Transverse colon (tissue), 4 donors: Measurements from ENCODE around the gene PON1.

ENCODE experiments used
- POLR2A ChIP-seq: fragments of 450-650 bp; IDR thresholded peaks from one replicate; pipeline ENCODE4 v1.6.1; 2016; ENCODE audit warnings: antibody characterized with exemption, mild to moderate bottlenecking, moderate library complexity
- POLR2AphosphoS5 ChIP-seq, 3 donors: sonication (generic); formaldehyde crosslinking; IDR thresholded peaks; one replicate each; pipeline ENCODE4 v1.6.1; 2016; ENCODE audit warnings: antibody characterized with exemption in 3 of 3
- TF ChIP-seq, protein P1 (sequence below), 5 experiments: fragments of 200-600 bp in 3 of 5; fragments of 450-650 bp in 2 of 5; sonication (generic) in 3 of 5; IDR thresholded peaks; 1 replicate in 2 of 5; 2 replicates in 3 of 5; pipeline ENCODE4 v1.5.1; 2016 to 2017; ENCODE audit warnings: antibody characterized with exemption in 5 of 5, inconsistent platforms in 3 of 5, mild to moderate bottlenecking in 2 of 5, moderate library complexity in 1 of 5

DNA sequence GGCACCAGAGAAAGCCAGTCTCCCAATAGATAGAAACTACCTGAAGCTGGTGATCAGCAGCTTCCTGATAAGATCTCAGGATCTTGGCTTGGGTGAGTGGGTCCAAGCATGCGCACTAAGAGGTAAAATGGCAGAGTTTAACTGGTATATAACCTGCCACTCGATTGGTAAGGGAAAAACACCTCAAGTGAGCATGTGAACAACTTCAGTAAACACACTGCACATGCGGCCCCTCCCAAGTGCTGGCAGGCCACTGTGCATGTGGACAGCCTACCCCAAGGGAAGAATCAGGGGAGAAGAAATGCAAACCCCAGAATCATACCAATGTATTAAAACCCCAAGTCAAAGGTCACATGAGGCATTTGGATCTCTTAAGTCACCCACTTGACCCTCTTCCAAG is 17.7 kb upstream of the PON1 start:
- TF ChIP-seq POLR2AphosphoS5 (IDR thresholded peaks at IDR 0.05) (no peak), POLR2A (no peak)
- TF ChIP-seq, protein P1, sequence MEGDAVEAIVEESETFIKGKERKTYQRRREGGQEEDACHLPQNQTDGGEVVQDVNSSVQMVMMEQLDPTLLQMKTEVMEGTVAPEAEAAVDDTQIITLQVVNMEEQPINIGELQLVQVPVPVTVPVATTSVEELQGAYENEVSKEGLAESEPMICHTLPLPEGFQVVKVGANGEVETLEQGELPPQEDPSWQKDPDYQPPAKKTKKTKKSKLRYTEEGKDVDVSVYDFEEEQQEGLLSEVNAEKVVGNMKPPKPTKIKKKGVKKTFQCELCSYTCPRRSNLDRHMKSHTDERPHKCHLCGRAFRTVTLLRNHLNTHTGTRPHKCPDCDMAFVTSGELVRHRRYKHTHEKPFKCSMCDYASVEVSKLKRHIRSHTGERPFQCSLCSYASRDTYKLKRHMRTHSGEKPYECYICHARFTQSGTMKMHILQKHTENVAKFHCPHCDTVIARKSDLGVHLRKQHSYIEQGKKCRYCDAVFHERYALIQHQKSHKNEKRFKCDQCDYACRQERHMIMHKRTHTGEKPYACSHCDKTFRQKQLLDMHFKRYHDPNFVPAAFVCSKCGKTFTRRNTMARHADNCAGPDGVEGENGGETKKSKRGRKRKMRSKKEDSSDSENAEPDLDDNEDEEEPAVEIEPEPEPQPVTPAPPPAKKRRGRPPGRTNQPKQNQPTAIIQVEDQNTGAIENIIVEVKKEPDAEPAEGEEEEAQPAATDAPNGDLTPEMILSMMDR (IDR thresholded peaks at IDR 0.05) = no peak
